NCI-H2196 treated with DMSO at 0.1 percent for 48 hours (cell line): ENCODE data around the gene SEMA3D.
"Not testable (repeated sequence)": the region's sequence is repeated elsewhere in the genome, so short reads cannot be mapped to it uniquely, and the experiment has no call there.

Experiments used
- DNase-seq: peaks from one replicate; lab custom pipeline; 2025; ENCODE audit not compliant: unreplicated experiment; lab: John Stamatoyannopoulos, UW

Gene SEMA3D

GRCh38 chr7:85000735-85001350 lies 186.0 kb downstream of the SEMA3D start:
- no peak for DNase-seq

GRCh38 chr7:84999450-84999849 lies 187.4 kb downstream of the SEMA3D start:
- no peak for DNase-seq

GRCh38 chr7:84998665-84999064 lies 188.2 kb downstream of the SEMA3D start:
- DNase-seq = no peak

GRCh38 chr7:84997626-84998025 lies 189.2 kb downstream of the SEMA3D start:
- DNase-seq = no peak

DNA sequence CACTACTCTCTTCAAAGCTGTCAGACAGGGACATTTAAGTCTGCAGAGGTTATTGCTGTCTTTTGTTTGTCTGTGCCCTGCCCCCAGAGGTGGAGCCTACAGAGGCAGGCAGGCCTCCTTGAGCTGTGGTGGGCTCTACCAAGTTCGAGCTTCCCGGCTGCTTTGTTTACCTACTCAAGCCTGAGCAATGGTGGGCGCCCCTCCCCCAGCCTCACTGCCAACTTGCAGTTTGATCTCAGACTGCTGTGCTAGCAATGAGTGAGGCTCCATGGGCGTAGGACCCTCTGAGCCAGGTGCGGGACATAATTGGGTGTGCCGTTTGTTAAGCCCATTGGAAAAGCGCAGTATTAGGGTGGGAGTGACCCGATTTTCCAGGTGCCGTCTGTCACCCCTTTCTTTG lies 193.9 kb downstream of the SEMA3D start:
- not testable (repeated sequence) for DNase-seq

- DNase-seq = no peak
These were observed 201.6 kb downstream of the SEMA3D start for GRCh38 chr7:84985073-84985784.

DNA sequence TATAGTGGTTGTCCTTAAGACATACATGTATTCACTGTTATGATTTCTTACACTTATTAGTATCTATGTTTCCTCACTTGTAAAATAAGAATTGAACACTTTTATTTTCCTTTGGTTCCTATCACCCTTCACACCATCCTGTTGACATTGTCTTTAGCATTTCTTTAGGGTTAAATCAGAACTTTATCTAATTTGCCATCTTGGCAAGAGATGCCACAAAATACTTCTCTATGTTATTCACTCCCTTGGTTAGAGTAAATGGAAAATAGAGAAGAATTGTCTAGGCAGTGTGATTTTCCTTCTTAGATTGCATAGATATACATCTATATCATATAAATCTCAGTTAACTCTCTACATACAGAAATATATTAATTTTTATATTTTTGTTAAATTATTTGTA lies 204.7 kb downstream of the SEMA3D start:
- no peak for DNase-seq

GRCh38 chr7:84981055-84981976 lies 205.5 kb downstream of the SEMA3D start:
- DNase-seq = no peak

DNA sequence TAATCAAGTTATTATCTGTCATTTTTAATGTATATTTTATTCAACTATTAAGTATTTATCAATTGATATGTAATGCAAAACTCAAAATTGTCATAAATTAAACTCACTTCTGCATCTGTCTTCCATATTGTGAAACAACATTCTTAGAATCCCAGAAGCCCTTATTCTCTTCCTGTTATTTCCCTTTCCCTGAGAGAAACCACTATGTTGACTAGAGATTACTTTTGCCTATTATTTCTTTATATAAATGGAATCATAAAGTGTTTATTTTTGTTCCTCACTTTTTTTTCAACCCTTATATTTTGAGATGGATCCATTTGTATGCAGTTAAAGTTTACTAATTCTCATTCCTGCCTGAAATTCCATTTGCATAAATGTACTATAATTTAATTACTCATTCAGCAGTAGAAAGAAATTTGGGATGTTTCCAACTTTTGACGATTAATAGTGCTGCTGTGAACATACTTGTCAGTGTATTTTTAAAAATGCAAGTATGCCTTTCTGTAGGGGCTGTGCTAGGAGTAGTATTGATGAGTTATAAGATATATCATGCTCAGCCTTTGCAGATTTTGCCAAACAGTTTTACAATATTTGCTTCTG lies 211.2 kb downstream of the SEMA3D start:
- DNase-seq = no peak

- DNase-seq = no peak
These were observed 215.5 kb downstream of the SEMA3D start for GRCh38 chr7:84971360-84971759.

DNA sequence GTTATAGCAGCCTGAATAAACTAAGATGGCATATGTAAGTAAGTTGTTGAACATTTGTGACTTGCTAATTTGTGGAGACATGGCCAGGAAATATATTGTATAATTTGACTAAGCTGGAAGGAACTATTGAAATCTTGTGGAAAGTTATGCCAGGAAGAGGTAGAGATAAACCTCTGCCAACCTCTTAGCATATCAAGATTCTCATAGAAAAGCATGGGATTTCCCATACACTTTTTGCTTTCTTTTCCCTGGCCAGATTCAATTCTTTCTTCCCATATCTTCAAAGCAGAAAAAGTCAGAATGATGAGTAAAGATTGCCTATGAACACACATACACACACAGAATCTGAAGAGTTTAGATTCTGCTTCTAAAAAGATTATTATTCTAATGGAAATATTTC lies 216.2 kb downstream of the SEMA3D start:
- no peak for DNase-seq

GRCh38 chr7:84953234-84953633 lies 233.6 kb downstream of the SEMA3D start:
- DNase-seq = no peak

DNA sequence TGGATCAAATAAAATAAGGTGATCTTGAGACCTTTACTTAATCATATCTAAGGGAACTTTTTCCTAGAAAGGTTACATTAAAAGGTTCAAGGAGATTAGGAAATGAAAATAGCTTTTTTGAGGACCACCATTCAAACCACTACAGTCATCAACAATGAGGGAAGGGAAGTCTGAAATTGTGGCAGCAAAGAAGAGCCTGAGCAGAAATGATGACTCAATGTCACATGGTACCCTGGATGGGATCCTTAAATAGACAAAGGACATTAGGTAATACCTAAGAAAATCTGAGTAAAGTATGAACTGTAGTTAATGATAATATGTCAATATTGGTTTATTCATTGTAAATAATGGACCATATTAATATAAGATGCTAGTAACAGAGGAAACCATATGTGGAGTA lies 236.0 kb downstream of the SEMA3D start:
- DNase-seq = no peak

- no peak for DNase-seq
These were observed 237.4 kb downstream of the SEMA3D start for GRCh38 chr7:84949501-84949900.

DNA sequence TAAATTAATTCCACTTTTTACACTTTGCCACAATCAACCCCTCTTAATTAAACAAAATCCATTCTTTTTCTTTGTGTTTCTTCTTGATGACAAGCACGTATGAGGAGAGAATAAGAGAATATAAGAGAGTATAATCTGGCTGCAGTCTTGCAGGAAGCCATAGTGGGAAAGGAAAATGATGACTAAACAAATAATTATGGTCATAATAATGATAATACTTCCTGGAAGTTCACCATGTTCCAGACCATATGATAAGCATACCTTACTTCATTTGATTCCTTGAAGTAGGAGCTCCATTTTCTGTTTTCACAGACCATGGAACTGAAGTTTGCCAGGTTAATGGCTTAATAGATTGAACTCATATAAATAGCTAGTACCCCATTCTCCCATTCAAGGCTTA lies 237.8 kb downstream of the SEMA3D start:
- DNase-seq = no peak

DNA sequence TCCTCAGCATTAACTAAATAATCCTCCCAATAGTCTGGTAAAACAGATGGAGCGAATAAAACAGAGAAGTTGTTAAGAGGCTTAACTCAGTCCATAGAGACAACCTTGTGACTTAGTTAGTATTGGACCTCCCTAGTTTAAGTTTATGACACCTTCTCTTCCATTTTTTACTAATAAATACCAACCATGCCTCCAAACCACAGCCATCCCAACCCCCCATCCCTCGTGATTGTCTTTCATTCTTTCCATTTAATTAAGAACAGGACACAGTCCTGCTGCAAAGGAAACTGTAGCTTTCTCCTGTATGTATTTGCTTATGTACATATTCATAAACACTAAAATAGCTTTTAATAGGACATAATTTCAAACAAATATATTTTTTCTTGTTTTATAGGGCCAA lies 238.2 kb downstream of the SEMA3D start:
- no peak for DNase-seq

- no peak for DNase-seq
These were observed 240.3 kb downstream of the SEMA3D start for GRCh38 chr7:84946549-84946948.
